Activated T-helper 1 cell treated with anti-CD3 and anti-CD28 coated beads, Interleukin-12 subunit alpha, Interleukin-12 subunit beta, Interleukin-2, Interleukin-4 antibody, amounts not matched to agents 30 ng/mL and 10 ng/mL and 1 ng/mL, durations not matched to agents 14 hours and 24 hours and 36 hours (primary cell): ENCODE results near the gene GGACT. TPM values are rescaled to one million over a fixed set of nuclear protein-coding genes. Genes with fewer than 3 reads are reported as not detected.
A peak's percentile ranks its signal among the peaks of the same experiment; 100 is the strongest.
"Not testable (repeated sequence)": the region's sequence is repeated elsewhere in the genome, so short reads cannot be mapped to it uniquely, and the experiment has no call there.

Source experiments
- DNase-seq: peaks from one replicate; pipeline ENCODE4 v3.0.0; 2021; ENCODE audit warnings: low spot score
- H3K27ac Mint-ChIP-seq: one replicate; pipeline ENCODE4 v1.8.0; 2021; ENCODE audit warnings: mild to moderate bottlenecking, mixed read lengths
- H3K27me3 Mint-ChIP-seq: one replicate; pipeline ENCODE4 v1.8.0; 2022; ENCODE audit warnings: mild to moderate bottlenecking, moderate library complexity, mixed read lengths; ENCODE audit not compliant: insufficient read depth
- H3K36me3 Mint-ChIP-seq: one replicate; pipeline ENCODE4 v1.8.0; 2021; ENCODE audit warnings: low read depth, mixed read lengths
- H3K4me1 Mint-ChIP-seq: one replicate; pipeline ENCODE4 v1.8.0; 2021; ENCODE audit warnings: low read depth, mixed read lengths
- H3K4me3 Mint-ChIP-seq: one replicate; pipeline ENCODE4 v1.8.0; 2021; ENCODE audit warnings: mild to moderate bottlenecking, moderate library complexity, mixed read lengths
- H3K9me3 Mint-ChIP-seq: one replicate; pipeline ENCODE4 v1.8.0; 2021; ENCODE audit warnings: mixed read lengths
- intact Hi-C: fragments of 100-400 bp; cut with micrococcal nuclease; formaldehyde crosslinking; loops from one replicate; pipeline ENCODE4 v1.15.1; 2024
- total RNA-seq: library from RNA; stranded (reverse); gene quantifications from 2 replicates; pipeline ENCODE4 v1.2.3, GENCODE V29; 2022

Gene GGACT
- 4.0 and 7.2 TPM in 2 replicates for total RNA-seq

GRCh38 chr13:100588331-100589177, at the start of gene GGACT:
TSS of gene GGACT (minus strand) at chr13:100588789. CDS start at chr13:100532591, 56,198 bp downstream.
- H3K4me3 Mint-ChIP-seq: peak within 1 kb of the TSS; percentile 87
- no peaks in the 10 kb centered on the region for H3K27me3 Mint-ChIP-seq
- peaks cover 3% of the 10 kb centered on the region for H3K36me3 Mint-ChIP-seq
- H3K9me3 Mint-ChIP-seq: peaks cover 3% of the 10 kb centered on the region
- DNase-seq: peak; percentile 79
- H3K27ac Mint-ChIP-seq: peak within 1 kb of the TSS; percentile 94
- intact Hi-C loops: loop anchor here (1.0 to 10.0 kb wide), 8 partner anchors 15 to 1806 kb away; partner anchors contain the start of gene PCCA
- peaks cover 57% of the 10 kb centered on the region for H3K4me1 Mint-ChIP-seq

- H3K4me1 Mint-ChIP-seq: no peaks in the 10 kb centered on the region
- H3K27me3 Mint-ChIP-seq: no peaks in the 10 kb centered on the region
- no peaks in the 10 kb centered on the region for H3K9me3 Mint-ChIP-seq
- DNase-seq: no peak
- H3K36me3 Mint-ChIP-seq: peaks cover 31% of the 10 kb centered on the region
- intact Hi-C loops: no loop called here
- no peak overlapping the region for H3K27ac Mint-ChIP-seq
- no peak overlapping the region for H3K4me3 Mint-ChIP-seq
Observed at GRCh38 chr13:100637796-100638195, 49.2 kb upstream of the GGACT start.

- no peak for DNase-seq
- no peaks in the 10 kb centered on the region for H3K27me3 Mint-ChIP-seq
- H3K36me3 Mint-ChIP-seq: peaks cover 32% of the 10 kb centered on the region
- intact Hi-C loops: no loop called here
- no peaks in the 10 kb centered on the region for H3K4me1 Mint-ChIP-seq
- H3K27ac Mint-ChIP-seq: no peak overlapping the region
- H3K9me3 Mint-ChIP-seq: no peaks in the 10 kb centered on the region
- no peak overlapping the region for H3K4me3 Mint-ChIP-seq
Observed at GRCh38 chr13:100637380-100637779, 48.8 kb upstream of the GGACT start.

GRCh38 chr13:100636441-100636840, 47.9 kb upstream of the GGACT start:
- Mint-ChIP-seq H3K4me3 (no peak overlapping the region), H3K27me3 (no peaks in the 10 kb centered on the region)

DNA sequence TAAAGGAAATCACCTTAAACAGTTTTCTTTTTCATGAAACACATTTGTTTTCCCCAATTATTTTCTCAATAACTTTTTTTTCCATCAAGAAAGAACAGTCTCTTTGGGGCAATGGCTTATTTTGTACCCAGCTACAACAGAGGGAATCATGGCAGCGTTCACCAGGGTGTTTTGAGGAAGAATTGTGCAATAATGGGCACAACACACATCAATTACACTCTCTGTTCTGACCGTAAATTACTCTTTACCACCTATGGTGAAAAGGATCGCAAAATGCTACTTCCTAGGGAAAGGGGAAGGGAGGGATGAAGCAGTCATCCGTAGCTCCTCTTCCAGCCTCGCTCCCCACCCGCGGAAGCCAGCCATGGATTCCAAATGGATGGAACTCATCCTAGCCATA, 47.4 kb upstream of the GGACT start:
- Mint-ChIP-seq H3K27me3 (no peaks in the 10 kb centered on the region), H3K9me3 (no peaks in the 10 kb centered on the region)
- intact Hi-C loops: no loop called here

More at GRCh38 chr13:100636441-100636840, 47.9 kb upstream of the GGACT start:
- no peak overlapping the region for H3K27ac Mint-ChIP-seq
- no peaks in the 10 kb centered on the region for H3K9me3 Mint-ChIP-seq
- peaks cover 5% of the 10 kb centered on the region for H3K4me1 Mint-ChIP-seq
- peaks cover 31% of the 10 kb centered on the region for H3K36me3 Mint-ChIP-seq
- intact Hi-C loops: no loop called here
- no peak for DNase-seq

GRCh38 chr13:100634696-100635095, 46.1 kb upstream of the GGACT start:
- intact Hi-C loops: no loop called here
- Mint-ChIP-seq H3K4me3 (no peak overlapping the region), H3K27ac (no peak overlapping the region), H3K4me1 (peaks cover 5% of the 10 kb centered on the region), H3K36me3 (peaks cover 36% of the 10 kb centered on the region), H3K27me3 (no peaks in the 10 kb centered on the region), H3K9me3 (no peaks in the 10 kb centered on the region)
- no peak for DNase-seq

More for the DNA sequence above, 47.4 kb upstream of the GGACT start:
- no peak overlapping the region for H3K27ac Mint-ChIP-seq
- no peak overlapping the region for H3K4me3 Mint-ChIP-seq
- H3K4me1 Mint-ChIP-seq: peaks cover 5% of the 10 kb centered on the region
- no peak for DNase-seq
- H3K36me3 Mint-ChIP-seq: peaks cover 31% of the 10 kb centered on the region

DNA sequence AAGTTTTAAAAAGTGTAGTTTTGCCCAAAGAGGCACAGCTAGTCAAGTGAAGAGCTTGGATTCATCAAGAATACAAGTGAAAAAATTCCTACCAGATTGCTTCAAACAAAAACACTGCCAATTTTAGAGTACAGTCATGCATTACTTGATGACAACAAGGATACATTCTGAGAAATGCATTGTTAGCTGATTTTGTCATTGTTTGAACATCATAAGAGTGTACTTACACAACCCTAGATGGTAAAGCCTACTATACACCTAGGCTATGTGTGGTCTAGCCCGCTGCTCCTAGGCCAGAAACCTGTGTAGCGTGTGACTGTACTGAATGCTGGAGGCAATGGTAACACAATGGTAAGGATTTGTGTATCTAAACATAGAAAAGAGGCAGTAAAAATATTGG, 44.9 kb upstream of the GGACT start:
- Mint-ChIP-seq H3K4me3 (no peak overlapping the region), H3K4me1 (peaks cover 5% of the 10 kb centered on the region), H3K27ac (no peak overlapping the region), H3K36me3 (peaks cover 42% of the 10 kb centered on the region), H3K27me3 (no peaks in the 10 kb centered on the region), H3K9me3 (no peaks in the 10 kb centered on the region)
- DNase-seq: no peak
- intact Hi-C loops: no loop called here

GRCh38 chr13:100630555-100630954, 42.0 kb upstream of the GGACT start:
- Mint-ChIP-seq H3K27ac (no peak overlapping the region), H3K36me3 (peaks cover 42% of the 10 kb centered on the region), H3K9me3 (no peaks in the 10 kb centered on the region), H3K4me1 (peaks cover 5% of the 10 kb centered on the region), H3K4me3 (no peak overlapping the region), H3K27me3 (no peaks in the 10 kb centered on the region)
- intact Hi-C loops: no loop called here
- no peak for DNase-seq

DNA sequence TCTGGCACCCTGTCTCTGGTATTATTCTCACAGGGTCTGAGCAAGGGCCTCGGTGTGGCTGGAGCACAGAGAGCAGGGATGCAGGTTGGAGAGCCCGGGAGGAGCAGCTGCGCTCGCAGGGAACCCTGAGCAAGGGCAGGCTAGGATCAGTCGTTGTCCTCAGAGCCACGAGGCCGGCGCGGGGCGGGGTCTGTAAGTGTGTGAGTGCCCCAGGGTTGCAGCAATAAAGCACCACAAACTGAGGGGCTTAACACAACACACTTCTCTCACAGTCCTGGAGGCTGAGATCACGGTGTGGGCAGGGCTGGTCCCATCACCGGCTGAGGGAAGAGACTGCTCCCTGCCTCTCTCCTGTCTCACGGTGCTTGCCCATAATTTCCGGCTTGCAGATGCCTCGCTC, 38.5 kb upstream of the GGACT start:
- H3K27me3 Mint-ChIP-seq: no peaks in the 10 kb centered on the region
- peaks cover 4% of the 10 kb centered on the region for H3K9me3 Mint-ChIP-seq
- H3K4me1 Mint-ChIP-seq: peaks cover 4% of the 10 kb centered on the region
- intact Hi-C loops: no loop called here
- no peak for DNase-seq
- H3K4me3 Mint-ChIP-seq: no peak overlapping the region
- H3K27ac Mint-ChIP-seq: no peak overlapping the region
- peaks cover 44% of the 10 kb centered on the region for H3K36me3 Mint-ChIP-seq

- Mint-ChIP-seq H3K36me3 (peaks cover 53% of the 10 kb centered on the region), H3K27ac (no peak overlapping the region), H3K4me3 (no peak overlapping the region), H3K9me3 (peaks cover 9% of the 10 kb centered on the region), H3K27me3 (no peaks in the 10 kb centered on the region), H3K4me1 (peaks cover 3% of the 10 kb centered on the region)
- no peak for DNase-seq
- intact Hi-C loops: no loop called here
Observed at GRCh38 chr13:100625447-100625846, 36.9 kb upstream of the GGACT start.

DNA sequence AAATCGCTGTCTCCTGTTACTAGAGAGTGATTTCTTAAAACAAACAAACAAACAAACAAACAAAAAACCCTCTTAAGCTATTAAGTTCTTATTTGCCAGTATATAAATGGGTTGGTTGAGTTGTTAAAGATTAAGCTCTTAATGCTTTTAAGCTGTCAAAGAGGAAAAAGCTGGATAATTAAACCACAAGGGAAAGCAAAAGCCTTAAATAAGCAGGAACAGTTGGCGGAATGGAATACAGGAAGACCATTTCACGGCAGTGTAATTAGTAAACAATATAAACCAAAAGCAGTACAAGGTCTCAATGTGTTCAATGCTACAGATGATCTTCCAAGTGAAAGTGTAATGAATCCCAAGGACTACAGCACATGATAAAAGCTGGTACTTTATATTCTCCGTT, 32.2 kb upstream of the GGACT start:
- Mint-ChIP-seq H3K4me1 (peaks cover 9% of the 10 kb centered on the region), H3K27me3 (no peaks in the 10 kb centered on the region), H3K9me3 (peaks cover 9% of the 10 kb centered on the region), H3K4me3 (no peak overlapping the region), H3K27ac (no peak overlapping the region), H3K36me3 (peaks cover 45% of the 10 kb centered on the region)
- DNase-seq: no peak
- intact Hi-C loops: no loop called here

DNA sequence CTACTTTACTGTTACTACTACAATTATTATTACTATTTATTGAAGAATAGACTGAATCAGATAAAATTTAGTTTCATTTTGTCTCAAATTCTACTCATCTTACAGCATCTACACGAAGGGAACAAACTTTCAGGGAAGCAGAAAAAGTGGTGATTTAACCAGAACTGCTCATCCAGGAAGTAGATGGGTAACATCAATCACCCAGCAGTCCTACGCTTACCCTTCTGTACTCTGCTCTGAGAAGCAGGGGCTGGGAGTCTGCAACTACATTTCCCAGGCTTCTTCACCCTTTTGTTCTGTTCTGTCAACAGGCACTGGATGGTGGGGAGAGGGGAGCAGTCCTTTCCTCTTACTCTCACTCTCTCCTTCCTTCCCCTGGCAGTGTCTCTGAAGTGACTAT, 31.4 kb upstream of the GGACT start:
- intact Hi-C loops: no loop called here
- Mint-ChIP-seq H3K27me3 (no peaks in the 10 kb centered on the region), H3K36me3 (peaks cover 42% of the 10 kb centered on the region), H3K4me1 (peaks cover 9% of the 10 kb centered on the region), H3K27ac (no peak overlapping the region), H3K9me3 (peaks cover 9% of the 10 kb centered on the region), H3K4me3 (no peak overlapping the region)
- DNase-seq: no peak

DNA sequence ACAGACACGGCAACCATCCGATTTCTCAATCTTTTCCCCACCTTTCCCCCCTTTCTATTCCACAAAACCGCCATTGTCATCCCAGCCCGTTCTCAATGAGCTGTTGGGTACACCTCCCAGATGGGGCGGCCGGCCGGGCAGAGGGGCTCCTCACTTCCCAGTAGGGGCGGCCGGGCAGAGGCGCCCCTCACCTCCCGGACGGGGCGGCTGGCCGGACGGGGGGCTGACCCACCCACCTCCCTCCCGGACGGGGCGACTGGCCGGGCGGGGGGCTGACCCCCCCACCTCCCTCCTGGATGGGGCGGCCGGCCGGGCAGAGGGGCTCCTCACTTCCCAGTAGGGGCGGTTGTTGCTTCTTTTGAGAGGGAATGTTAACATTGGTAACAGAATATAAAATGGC, 30.3 kb upstream of the GGACT start:
- H3K36me3 Mint-ChIP-seq: peaks cover 38% of the 10 kb centered on the region
- H3K27ac Mint-ChIP-seq, DNase-seq, H3K9me3 Mint-ChIP-seq, H3K4me1 Mint-ChIP-seq, intact Hi-C loops, H3K27me3 Mint-ChIP-seq, H3K4me3 Mint-ChIP-seq: not testable (repeated sequence)
